Stimulated activated CD4-positive, alpha-beta T cell treated with anti-CD3 and anti-CD28 coated beads, Interleukin-1b, Interleukin-23, amount 100 ng/mL, for 4 hours (primary cell): Measurements from ENCODE around the gene LRRIQ1.

Experiments
- DNase-seq, 2 donors: peaks; one replicate each; pipeline ENCODE4 v3.0.0-alpha.2; 2020; ENCODE audit warnings: low read depth in 2 of 2

LRRIQ1 gene

GRCh38 chr12:85057370-85057963, 21.3 kb downstream of the LRRIQ1 start:
- DNase-seq, result no peak

GRCh38 chr12:85058339-85058738, 22.2 kb downstream of the LRRIQ1 start:
- DNase-seq, result no peak

DNA sequence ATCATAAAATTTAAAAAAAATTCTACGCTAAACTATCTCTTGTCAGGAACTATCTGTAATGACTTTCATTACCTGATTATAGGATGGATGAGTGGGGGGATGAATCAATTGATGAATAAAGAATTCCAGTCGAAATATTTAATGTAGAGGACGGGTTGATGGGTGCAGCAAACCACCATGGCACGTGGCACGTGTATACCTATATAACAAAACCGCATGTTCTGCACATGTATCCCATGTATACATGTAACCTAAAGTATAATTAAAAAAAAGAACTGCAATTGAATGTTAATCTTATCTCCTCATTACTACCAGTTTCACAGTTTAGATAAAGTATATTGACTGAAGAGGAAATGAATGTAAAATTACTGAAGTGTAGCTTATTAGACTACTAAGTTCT, 23.4 kb downstream of the LRRIQ1 start:
- DNase-seq, result no peak

GRCh38 chr12:85060916-85061315, 24.8 kb downstream of the LRRIQ1 start:
- DNase-seq, result no peak

DNA sequence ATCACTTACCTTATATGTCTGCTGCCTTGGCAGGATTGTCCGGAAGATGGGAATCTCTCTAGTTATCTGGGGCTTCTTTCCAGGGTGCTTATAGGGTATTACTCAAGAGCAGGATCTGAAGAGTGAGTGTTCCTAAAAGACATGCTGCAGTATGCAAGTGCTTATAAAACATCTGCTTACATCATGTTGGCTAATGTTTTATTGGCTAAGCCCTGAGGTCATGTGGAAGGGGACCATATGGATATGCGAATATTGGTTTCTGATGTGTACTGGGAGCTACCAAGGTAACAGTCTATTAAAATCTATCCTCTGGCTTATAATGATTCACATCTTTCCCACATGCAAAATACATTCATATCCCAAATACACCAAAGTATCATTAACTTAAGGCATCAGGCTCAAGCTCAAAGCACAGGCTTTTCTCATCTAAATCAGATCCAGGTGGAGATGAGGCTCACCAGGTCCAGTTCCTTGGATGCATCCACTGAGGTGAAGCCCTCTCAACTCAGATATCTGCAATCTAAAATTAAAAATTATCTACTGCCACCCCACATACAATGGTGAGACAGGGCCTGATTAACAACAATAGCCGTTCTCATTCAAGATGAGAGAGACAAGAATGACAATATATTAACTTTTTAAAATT, 29.8 kb downstream of the LRRIQ1 start:
- no peak for DNase-seq

GRCh38 chr12:85072826-85073225, 36.7 kb downstream of the LRRIQ1 start:
- DNase-seq, result no peak

- DNase-seq, result no peak
Observed at GRCh38 chr12:85076688-85077430, 40.7 kb downstream of the LRRIQ1 start.

DNA sequence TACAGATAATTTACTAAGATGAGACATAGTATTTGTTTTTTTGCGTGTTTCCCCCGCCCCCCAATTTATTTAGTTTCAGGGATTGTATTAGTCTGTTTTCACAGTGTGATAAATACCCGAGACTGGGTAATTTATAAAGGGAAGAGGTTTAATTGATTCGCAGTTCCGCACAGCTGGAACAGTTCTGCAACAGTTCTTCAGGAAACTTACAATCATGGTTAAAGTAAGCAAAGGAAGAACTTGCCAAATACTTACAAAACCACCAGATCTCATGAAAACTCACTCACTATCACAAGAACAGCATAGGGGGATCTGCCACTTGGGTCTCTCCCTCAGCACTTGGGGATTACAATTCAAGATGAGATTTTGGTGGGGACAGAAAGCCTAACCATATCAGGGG, 48.9 kb downstream of the LRRIQ1 start:
- no peak for DNase-seq

DNA sequence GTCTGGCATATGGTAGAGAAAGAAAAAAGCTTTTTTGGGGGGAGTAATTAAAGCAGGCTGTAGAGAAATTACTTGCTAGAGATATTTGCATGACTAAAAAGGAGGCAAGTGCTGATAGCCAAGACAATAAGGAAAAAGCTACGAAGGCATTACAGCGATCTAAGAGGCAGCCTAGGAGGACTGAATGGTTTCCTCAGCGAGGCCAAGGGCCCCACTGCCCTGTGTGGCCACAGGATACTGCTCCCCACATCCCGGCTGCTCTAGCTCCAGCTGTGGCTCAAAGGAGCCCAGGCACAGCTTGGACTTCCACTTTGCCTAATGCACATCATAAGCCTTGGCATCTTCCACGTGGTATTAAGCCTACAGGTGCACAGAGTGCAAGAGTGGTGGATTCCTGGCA, 53.6 kb downstream of the LRRIQ1 start:
- DNase-seq, result no peak

DNA sequence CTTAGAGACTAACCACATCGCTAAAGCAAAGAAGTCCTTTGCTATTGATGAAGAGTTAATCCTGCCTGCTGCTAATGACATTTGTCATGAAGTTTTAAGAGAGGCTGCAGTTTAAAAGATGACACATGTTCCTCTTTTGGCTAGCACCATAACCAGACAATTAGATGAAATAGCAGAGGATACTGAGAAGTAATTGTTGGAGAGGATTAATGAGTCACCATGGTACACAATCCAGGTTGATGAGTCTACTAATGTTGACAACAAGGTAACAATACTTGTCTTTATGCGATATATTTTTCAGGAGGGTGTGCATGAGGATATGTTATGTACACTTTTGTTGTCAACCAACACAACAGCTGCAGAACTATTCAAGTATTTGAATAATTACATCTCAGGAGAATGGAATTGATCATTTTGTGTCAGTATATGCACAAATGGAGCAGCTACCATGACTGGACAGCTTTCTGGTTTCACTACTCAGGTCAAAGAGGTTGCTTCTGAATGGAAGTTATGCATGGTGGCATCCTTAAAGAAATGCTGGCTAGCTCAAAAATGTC, 56.7 kb downstream of the LRRIQ1 start:
- DNase-seq, result no peak

GRCh38 chr12:85095501-85095900, 59.4 kb downstream of the LRRIQ1 start:
- DNase-seq, result no peak

DNA sequence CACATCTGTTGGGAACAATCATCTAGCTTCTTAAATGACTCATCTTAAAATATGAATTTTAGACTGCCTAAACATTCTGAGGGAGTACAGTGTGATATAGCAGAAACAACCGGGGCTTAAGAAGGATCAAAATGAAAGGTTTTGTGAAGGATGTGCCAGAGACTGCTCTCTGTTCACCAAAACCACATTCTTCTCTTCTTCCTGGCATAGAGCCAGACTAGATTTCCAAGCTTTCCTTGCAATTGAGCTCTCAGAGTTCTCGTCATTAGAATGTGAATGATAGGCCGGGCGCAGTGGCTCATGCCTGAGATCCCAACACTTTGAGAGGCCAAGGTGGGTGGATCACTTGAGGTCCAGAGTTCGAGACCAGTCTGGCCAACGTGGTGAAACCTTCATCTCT, 94.5 kb downstream of the LRRIQ1 start:
- no peak for DNase-seq

- no peak for DNase-seq
Observed at GRCh38 chr12:85138833-85139232, 102.7 kb downstream of the LRRIQ1 start.

DNA sequence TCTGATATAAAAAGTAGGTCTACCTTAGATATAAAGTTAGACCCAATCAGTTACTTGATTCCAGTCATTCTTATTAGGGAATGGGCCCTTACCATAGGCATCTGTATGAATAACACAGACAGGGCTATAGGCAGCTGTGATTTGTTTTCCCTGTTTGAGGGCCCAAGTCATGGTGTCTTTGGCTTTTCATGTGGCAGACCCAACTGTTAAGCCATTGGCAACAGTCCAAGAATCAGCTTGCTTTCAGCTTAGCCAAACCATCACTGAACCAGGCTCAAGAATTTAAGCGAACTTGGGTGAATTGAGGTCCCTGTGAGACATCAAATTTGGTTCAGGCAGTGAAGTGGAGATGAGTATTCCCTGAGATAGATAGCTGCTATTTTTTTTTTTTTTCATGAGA, 111.2 kb downstream of the LRRIQ1 start:
- DNase-seq, result no peak

DNA sequence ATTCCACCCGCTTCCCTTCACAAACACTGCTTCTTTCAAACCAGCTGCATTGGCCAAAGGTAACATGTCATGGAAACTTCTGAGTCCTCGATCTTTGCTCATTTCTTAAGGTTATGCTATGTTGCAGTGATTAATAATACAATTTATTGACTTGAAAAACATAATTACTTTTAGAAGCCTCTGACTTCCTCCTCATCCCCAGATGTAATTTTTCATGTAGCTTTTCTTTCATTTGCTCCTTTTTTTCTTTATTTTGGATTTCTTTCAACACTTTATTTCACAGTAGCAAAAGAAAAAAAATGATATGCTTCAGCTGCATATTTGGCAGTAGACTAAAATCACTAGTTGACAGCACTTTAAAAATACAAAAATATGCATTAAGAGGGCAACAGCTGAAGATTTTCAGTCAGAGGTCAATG, 116.2 kb downstream of the LRRIQ1 start:
- DNase-seq, result no peak

- no peak for DNase-seq
Observed at GRCh38 chr12:85155791-85156190, 119.6 kb downstream of the LRRIQ1 start.

- no peak for DNase-seq
Observed at GRCh38 chr12:85156569-85156968, 120.4 kb downstream of the LRRIQ1 start.

GRCh38 chr12:85157035-85157603, 121.0 kb downstream of the LRRIQ1 start:
- no peak for DNase-seq

DNA sequence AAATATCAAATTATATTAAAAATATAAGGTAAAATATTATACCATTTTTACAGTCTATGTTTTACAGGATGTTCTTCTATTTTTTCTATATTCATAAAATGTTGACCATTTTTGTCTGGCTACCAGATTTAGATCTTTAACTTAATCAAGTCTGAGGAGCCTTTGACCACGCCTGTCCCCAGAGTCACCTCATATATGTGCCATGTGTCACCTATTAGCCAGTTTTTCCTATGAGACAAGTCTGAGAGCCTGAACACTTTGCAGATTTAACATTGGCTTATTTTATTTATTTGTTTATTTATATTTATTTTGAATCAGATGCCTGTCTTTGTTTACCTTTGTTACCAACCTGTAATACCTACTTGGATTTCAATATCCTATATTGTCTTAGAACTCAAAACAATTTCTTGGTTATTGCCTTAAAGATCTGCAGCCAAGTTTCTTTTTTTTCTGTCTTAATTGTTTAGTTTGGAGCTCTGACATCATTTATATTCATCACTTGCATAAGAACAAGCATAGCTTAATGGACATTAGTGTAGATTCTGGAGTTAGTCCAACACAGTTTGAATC, 127.7 kb downstream of the LRRIQ1 start:
- no peak for DNase-seq

DNA sequence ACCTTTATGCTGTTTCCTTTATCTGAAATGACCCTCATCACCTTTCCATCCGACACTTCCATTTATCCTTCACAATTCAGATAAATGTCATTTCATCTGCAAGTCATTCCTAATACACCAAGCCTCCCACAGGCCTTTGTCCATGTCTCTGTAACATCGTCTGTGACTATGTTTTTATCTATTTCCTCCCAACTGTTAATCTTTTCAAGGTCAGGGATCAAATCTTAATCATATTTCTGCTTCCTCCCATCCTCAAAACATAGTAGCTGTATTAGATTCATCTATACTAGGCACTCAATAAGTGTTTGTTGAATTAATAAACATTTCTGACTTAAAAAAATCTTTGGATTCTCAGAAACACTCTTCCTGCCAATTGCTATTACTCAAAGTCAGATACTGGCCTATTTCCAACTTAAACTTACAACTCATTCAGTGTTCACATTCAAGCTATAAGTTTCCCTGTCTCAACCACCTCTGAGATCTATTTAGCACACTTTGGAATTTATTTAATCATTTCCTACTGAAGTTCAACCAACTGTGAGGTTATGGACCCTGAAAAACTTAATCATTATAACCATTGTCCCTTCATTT, 143.6 kb downstream of the LRRIQ1 start:
- no peak for DNase-seq

DNA sequence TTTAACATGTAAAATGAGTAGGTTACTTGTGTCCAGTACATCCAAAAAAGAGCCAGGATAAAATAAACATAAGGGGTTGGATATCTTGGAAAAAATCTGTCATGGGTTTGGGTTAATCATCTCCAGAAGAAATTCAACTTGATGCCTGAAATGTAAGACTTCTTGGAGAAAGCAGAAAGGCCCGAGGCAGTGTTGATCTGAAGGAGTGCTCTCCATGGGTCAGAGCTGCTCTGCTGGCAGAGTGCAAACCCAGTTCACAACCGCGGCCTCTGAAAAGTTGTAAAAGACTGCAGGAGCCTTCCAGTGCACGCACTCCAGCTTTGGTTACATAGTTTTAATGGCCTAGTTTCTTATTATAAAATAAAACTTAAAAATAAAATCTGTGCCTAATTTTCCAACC, 146.5 kb downstream of the LRRIQ1 start:
- no peak for DNase-seq

GRCh38 chr12:85183855-85184254, 147.7 kb downstream of the LRRIQ1 start:
- DNase-seq, result no peak
